Measurements from ENCODE around the gene BRPF3.
"Not testable (repeated sequence)": the region's sequence is repeated elsewhere in the genome, so short reads cannot be mapped to it uniquely, and the experiment has no call there.

The BRPF3 gene

GRCh38 chr6:36200154-36200891, 3.8 kb downstream of the BRPF3 start:
- no peak for DNase-seq (ENCODE audit: low read depth in 1 of 2, low spot score in 1 of 2)

- no peak for DNase-seq (ENCODE audit: low read depth in 1 of 2, low spot score in 1 of 2)
Measured at GRCh38 chr6:36200998-36201596, 4.6 kb downstream of the BRPF3 start.

GRCh38 chr6:36201612-36202011, 5.1 kb downstream of the BRPF3 start:
- no peak for DNase-seq (ENCODE audit: low read depth in 1 of 2, low spot score in 1 of 2)

GRCh38 chr6:36202101-36202500, 5.6 kb downstream of the BRPF3 start:
- no peak for DNase-seq (ENCODE audit: low read depth in 1 of 2, low spot score in 1 of 2)

GRCh38 chr6:36204068-36204753, 7.7 kb downstream of the BRPF3 start:
- peak in 1 of 2 donors; percentile 17 for DNase-seq (ENCODE audit: low read depth in 1 of 2, low spot score in 1 of 2)

GRCh38 chr6:36207155-36207554, 10.6 kb downstream of the BRPF3 start:
- DNase-seq (ENCODE audit: low read depth in 1 of 2, low spot score in 1 of 2): no peak

- no peak for DNase-seq (ENCODE audit: low read depth in 1 of 2, low spot score in 1 of 2)
Measured at GRCh38 chr6:36209606-36210005, 13.1 kb downstream of the BRPF3 start.

GRCh38 chr6:36210182-36210581, 13.6 kb downstream of the BRPF3 start:
- DNase-seq (ENCODE audit: low read depth in 1 of 2, low spot score in 1 of 2): no peak

GRCh38 chr6:36210886-36211595, 14.5 kb downstream of the BRPF3 start:
- DNase-seq (ENCODE audit: low read depth in 1 of 2, low spot score in 1 of 2): no peak

- DNase-seq (ENCODE audit: low read depth in 1 of 2, low spot score in 1 of 2): no peak
Measured at GRCh38 chr6:36216559-36216958, 20.0 kb downstream of the BRPF3 start.

- no peak for DNase-seq (ENCODE audit: low read depth in 1 of 2, low spot score in 1 of 2)
Measured at GRCh38 chr6:36217188-36217587, 20.6 kb downstream of the BRPF3 start.

GRCh38 chr6:36217946-36218345, 21.4 kb downstream of the BRPF3 start:
- no peak for DNase-seq (ENCODE audit: low read depth in 1 of 2, low spot score in 1 of 2)

- DNase-seq (ENCODE audit: low read depth in 1 of 2, low spot score in 1 of 2): not testable (repeated sequence)
Measured at GRCh38 chr6:36218516-36218915, 22.0 kb downstream of the BRPF3 start.

- DNase-seq (ENCODE audit: low read depth in 1 of 2, low spot score in 1 of 2): no peak
Measured at GRCh38 chr6:36219081-36219480, 22.5 kb downstream of the BRPF3 start.

- DNase-seq (ENCODE audit: low read depth in 1 of 2, low spot score in 1 of 2): no peak
Measured at GRCh38 chr6:36220226-36220625, 23.7 kb downstream of the BRPF3 start.

GRCh38 chr6:36221674-36222073, 25.1 kb downstream of the BRPF3 start:
- no peak for DNase-seq (ENCODE audit: low read depth in 1 of 2, low spot score in 1 of 2)

GRCh38 chr6:36222924-36223323, 26.4 kb downstream of the BRPF3 start:
- no peak for DNase-seq (ENCODE audit: low read depth in 1 of 2, low spot score in 1 of 2)

- DNase-seq (ENCODE audit: low read depth in 1 of 2, low spot score in 1 of 2): no peak
Measured at GRCh38 chr6:36223706-36224105, 27.2 kb downstream of the BRPF3 start.

- no peak for DNase-seq (ENCODE audit: low read depth in 1 of 2, low spot score in 1 of 2)
Measured at GRCh38 chr6:36224918-36225461, 28.4 kb downstream of the BRPF3 start.

- DNase-seq (ENCODE audit: low read depth in 1 of 2, low spot score in 1 of 2): no peak
Measured at GRCh38 chr6:36226438-36227047, 30.0 kb downstream of the BRPF3 start.

Data from stimulated activated CD4-positive, alpha-beta T cell treated with anti-CD3 and anti-CD28 coated beads, Interleukin-15, amount 100 ng/mL, for 1 hour (primary cell).